Measurements from ENCODE around the gene SDCCAG8. TPM values are rescaled to one million over a fixed set of nuclear protein-coding genes. Genes with fewer than 3 reads are reported as not detected.

The SDCCAG8 gene
- total RNA-seq, 2 experiments from 2014 or later = 18.3 to 21.2 TPM

DNA sequence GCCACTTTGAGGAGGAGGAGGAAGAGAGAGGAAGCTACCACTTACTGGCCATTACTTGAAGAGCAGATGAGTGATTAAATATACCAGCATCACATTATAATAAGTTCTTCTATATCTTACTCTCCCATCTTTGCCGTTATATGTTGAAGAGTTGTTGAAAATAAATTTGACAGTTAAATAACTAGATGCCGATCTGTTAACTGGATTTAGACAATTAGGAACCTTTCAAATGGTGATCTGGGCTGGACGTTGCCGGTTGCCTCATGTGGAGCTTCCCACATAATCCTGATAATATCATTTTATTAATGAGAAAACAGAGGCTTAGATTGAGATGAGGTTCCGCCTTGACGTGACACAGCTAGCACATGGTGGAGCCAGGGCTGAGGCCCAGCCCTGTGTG is 147.0 kb downstream of the SDCCAG8 start:
- Mint-ChIP-seq H3K27ac (no peak overlapping the region), H3K36me3 (ENCODE audit: low read depth) (peaks cover 23% of the 10 kb centered on the region), H3K27me3 (no peaks in the 10 kb centered on the region), H3K9me3 (no peaks in the 10 kb centered on the region), H3K4me3 (no peak overlapping the region), H3K4me1 (ENCODE audit: low read depth) (no peaks in the 10 kb centered on the region)
- no peaks in the 10 kb centered on the region for H3K36me3 ChIP-seq (ENCODE audit: insufficient read depth, low read length)
- POLR2A ChIA-PET = no interaction called here
- CTCF ChIA-PET = interaction anchor here (1.0 kb wide), 1 partner anchor 8 kb away, joined by 3 read pairs; no protein-coding TSS in a partner anchor
- no peaks in the 10 kb centered on the region for H3K9me3 ChIP-seq (ENCODE audit: control insufficient read depth in 1 of 2, insufficient read depth in 1 of 2, low read length in 2 of 2)
- no peak for DNase-seq
- no peaks in the 10 kb centered on the region for H3K4me1 ChIP-seq (ENCODE audit: insufficient read depth, low read length)
- no peak overlapping the region for H3K27ac ChIP-seq (ENCODE audit: low read depth in 1 of 2, low read length in 2 of 2)
- intact Hi-C loops (cut with DNase I, micrococcal nuclease) = no loop called here
- TF ChIP-seq, protein P1, sequence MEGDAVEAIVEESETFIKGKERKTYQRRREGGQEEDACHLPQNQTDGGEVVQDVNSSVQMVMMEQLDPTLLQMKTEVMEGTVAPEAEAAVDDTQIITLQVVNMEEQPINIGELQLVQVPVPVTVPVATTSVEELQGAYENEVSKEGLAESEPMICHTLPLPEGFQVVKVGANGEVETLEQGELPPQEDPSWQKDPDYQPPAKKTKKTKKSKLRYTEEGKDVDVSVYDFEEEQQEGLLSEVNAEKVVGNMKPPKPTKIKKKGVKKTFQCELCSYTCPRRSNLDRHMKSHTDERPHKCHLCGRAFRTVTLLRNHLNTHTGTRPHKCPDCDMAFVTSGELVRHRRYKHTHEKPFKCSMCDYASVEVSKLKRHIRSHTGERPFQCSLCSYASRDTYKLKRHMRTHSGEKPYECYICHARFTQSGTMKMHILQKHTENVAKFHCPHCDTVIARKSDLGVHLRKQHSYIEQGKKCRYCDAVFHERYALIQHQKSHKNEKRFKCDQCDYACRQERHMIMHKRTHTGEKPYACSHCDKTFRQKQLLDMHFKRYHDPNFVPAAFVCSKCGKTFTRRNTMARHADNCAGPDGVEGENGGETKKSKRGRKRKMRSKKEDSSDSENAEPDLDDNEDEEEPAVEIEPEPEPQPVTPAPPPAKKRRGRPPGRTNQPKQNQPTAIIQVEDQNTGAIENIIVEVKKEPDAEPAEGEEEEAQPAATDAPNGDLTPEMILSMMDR (IDR thresholded peaks at IDR 0.05) = no peak
- no peaks in the 10 kb centered on the region for H3K27me3 ChIP-seq (ENCODE audit: control insufficient read depth in 1 of 2, insufficient read depth in 2 of 2, low read length in 2 of 2)
- ATAC-seq (ENCODE audit: poor library complexity) = no peak
- H3K4me3 ChIP-seq (ENCODE audit: low read length) = no peak overlapping the region

DNA sequence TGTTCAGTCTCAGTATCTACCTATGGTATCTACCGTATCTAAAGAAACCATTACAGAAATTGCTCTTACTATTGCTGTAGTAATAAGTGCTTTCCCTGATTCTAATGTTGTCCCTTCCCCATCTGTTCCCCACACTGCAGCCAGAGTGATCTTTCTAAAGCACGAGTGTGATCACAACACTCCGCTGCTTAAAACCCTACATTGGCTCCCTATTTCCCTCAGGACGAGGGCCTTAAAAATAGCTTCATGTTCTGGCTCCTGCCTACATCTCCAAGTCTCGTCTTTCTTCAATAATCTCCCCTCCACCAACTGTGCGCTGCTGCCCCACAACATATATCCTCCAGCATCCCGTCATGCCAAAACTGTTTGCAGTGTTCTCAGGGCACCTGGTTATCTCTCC is 150.6 kb downstream of the SDCCAG8 start:
- Histone ChIP-seq H3K9me3 (ENCODE audit: control insufficient read depth in 1 of 2, insufficient read depth in 1 of 2, low read length in 2 of 2) (no peaks in the 10 kb centered on the region), H3K4me1 (ENCODE audit: insufficient read depth, low read length) (no peaks in the 10 kb centered on the region), H3K4me3 (ENCODE audit: low read length) (no peak overlapping the region), H3K27me3 (ENCODE audit: control insufficient read depth in 1 of 2, insufficient read depth in 2 of 2, low read length in 2 of 2) (no peaks in the 10 kb centered on the region), H3K36me3 (ENCODE audit: insufficient read depth, low read length) (no peaks in the 10 kb centered on the region), H3K27ac (ENCODE audit: low read depth in 1 of 2, low read length in 2 of 2) (no peak overlapping the region)
- DNase-seq (no peak), ATAC-seq (ENCODE audit: poor library complexity) (no peak)
- Mint-ChIP-seq H3K4me1 (ENCODE audit: low read depth) (no peaks in the 10 kb centered on the region), H3K4me3 (no peak overlapping the region), H3K36me3 (ENCODE audit: low read depth) (peaks cover 12% of the 10 kb centered on the region), H3K27me3 (no peaks in the 10 kb centered on the region), H3K27ac (no peak overlapping the region), H3K9me3 (no peaks in the 10 kb centered on the region)
- ChIA-PET POLR2A (no interaction called here), CTCF (no interaction called here)
- intact Hi-C loops (cut with DNase I, micrococcal nuclease) = no loop called here
- TF ChIP-seq, protein P1 (IDR thresholded peaks at IDR 0.05) = no peak

DNA sequence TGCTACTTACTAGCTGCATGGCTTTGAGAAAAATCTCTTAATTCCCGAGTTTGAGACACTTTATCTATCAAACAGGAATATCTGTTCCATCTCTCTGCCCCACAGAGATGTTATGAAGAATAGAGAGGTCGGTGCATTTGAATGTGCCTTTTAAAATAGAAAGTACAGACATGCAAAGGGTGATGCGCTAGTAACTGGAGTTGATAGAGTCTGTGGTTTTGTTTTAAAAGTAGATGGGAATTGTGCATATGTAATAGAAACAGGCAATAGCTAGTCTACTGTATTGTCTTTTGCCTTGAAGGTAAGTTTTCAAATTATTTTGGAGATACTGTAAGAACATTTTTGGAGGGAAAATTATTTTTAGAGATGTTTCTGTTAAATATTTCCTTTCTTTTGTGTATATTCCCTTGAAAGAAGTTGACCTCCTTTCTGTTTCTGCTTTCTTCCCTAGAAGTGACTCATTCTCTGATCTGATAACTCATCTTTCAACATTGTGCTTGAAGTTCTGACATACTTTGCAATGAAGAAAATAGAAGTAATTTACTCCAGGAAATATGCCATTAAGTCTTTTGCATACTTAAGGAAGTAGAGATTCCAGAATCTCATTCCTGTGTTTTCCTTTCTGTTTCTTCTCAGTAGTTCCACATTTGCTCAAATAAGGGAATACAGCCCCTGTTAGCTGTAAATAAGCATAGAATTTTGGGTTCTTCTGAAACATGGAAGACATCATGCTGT is 151.6 kb downstream of the SDCCAG8 start:
- no peak overlapping the region for H3K4me3 Mint-ChIP-seq
- H3K9me3 ChIP-seq (ENCODE audit: control insufficient read depth in 1 of 2, insufficient read depth in 1 of 2, low read length in 2 of 2) = no peaks in the 10 kb centered on the region
- CTCF ChIA-PET = no interaction called here
- POLR2A ChIA-PET = no interaction called here
- DNase-seq (no peak), ATAC-seq (ENCODE audit: poor library complexity) (no peak)
- no peak overlapping the region for H3K27ac ChIP-seq (ENCODE audit: low read depth in 1 of 2, low read length in 2 of 2)
- no peaks in the 10 kb centered on the region for H3K4me1 ChIP-seq (ENCODE audit: insufficient read depth, low read length)
- H3K4me3 ChIP-seq (ENCODE audit: low read length) = no peak overlapping the region
- H3K27me3 ChIP-seq (ENCODE audit: control insufficient read depth in 1 of 2, insufficient read depth in 2 of 2, low read length in 2 of 2) = no peaks in the 10 kb centered on the region
- H3K4me1 Mint-ChIP-seq (ENCODE audit: low read depth) = no peaks in the 10 kb centered on the region
- TF ChIP-seq, protein P1 (IDR thresholded peaks at IDR 0.05) = no peak
- H3K27ac Mint-ChIP-seq = no peak overlapping the region
- no peaks in the 10 kb centered on the region for H3K36me3 ChIP-seq (ENCODE audit: insufficient read depth, low read length)
- H3K9me3 Mint-ChIP-seq = no peaks in the 10 kb centered on the region
- H3K36me3 Mint-ChIP-seq (ENCODE audit: low read depth) = peaks cover 12% of the 10 kb centered on the region
- H3K27me3 Mint-ChIP-seq = no peaks in the 10 kb centered on the region
- intact Hi-C loops (cut with DNase I, micrococcal nuclease) = no loop called here

All from CD4-positive, alpha-beta T cell (primary cell).